ENCODE data around the gene MFSD2A.

DNA sequence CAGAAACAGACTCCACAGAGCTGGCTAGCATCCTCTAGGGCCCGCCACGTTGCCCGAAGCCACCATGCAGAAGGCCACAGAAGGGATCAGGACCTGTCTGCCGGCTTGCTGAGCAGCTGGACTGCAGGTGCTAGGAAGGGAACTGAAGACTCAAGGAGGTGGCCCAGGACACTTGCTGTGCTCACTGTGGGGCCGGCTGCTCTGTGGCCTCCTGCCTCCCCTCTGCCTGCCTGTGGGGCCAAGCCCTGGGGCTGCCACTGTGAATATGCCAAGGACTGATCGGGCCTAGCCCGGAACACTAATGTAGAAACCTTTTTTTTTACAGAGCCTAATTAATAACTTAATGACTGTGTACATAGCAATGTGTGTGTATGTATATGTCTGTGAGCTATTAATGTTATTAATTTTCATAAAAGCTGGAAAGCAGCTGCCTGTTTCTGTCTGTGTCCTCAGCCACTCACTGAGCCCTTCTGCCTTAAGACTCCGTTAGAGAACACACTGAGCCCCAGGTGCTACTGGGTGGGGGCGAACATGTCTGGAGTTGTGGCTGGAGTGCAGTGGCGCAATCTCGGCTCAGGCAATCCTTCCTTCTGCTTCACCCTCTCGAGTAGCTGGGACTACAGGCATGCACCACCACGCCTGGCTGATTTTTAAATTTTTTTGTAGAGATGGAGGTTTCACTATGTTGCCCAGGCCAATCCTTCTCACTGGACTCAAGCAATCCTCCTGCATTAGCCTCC, 14.8 kb downstream of the MFSD2A start:
- TF ChIP-seq ZNF124 (CRISPR knock-in tag; IDR thresholded peaks at IDR 0.05) = no peak
- TF ChIP-seq HCFC1 (IDR thresholded peaks at IDR 0.05; ENCODE audit: low read depth, low read length) = no peak
- TF ChIP-seq CTBP1 (IDR thresholded peaks at IDR 0.05; ENCODE audit: borderline replicate concordance) = no peak
- TF ChIP-seq, protein P1, sequence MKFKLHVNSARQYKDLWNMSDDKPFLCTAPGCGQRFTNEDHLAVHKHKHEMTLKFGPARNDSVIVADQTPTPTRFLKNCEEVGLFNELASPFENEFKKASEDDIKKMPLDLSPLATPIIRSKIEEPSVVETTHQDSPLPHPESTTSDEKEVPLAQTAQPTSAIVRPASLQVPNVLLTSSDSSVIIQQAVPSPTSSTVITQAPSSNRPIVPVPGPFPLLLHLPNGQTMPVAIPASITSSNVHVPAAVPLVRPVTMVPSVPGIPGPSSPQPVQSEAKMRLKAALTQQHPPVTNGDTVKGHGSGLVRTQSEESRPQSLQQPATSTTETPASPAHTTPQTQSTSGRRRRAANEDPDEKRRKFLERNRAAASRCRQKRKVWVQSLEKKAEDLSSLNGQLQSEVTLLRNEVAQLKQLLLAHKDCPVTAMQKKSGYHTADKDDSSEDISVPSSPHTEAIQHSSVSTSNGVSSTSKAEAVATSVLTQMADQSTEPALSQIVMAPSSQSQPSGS (CRISPR knock-in tag; IDR thresholded peaks at IDR 0.05) = no peak
- TF ChIP-seq ZNF347 (CRISPR knock-in tag; IDR thresholded peaks at IDR 0.05; ENCODE audit: low read depth) = no peak
- no peak for TF ChIP-seq TBP (optimal IDR thresholded peaks at IDR 0.05; ENCODE audit: low read depth, low read length)
- TF ChIP-seq, protein P2, sequence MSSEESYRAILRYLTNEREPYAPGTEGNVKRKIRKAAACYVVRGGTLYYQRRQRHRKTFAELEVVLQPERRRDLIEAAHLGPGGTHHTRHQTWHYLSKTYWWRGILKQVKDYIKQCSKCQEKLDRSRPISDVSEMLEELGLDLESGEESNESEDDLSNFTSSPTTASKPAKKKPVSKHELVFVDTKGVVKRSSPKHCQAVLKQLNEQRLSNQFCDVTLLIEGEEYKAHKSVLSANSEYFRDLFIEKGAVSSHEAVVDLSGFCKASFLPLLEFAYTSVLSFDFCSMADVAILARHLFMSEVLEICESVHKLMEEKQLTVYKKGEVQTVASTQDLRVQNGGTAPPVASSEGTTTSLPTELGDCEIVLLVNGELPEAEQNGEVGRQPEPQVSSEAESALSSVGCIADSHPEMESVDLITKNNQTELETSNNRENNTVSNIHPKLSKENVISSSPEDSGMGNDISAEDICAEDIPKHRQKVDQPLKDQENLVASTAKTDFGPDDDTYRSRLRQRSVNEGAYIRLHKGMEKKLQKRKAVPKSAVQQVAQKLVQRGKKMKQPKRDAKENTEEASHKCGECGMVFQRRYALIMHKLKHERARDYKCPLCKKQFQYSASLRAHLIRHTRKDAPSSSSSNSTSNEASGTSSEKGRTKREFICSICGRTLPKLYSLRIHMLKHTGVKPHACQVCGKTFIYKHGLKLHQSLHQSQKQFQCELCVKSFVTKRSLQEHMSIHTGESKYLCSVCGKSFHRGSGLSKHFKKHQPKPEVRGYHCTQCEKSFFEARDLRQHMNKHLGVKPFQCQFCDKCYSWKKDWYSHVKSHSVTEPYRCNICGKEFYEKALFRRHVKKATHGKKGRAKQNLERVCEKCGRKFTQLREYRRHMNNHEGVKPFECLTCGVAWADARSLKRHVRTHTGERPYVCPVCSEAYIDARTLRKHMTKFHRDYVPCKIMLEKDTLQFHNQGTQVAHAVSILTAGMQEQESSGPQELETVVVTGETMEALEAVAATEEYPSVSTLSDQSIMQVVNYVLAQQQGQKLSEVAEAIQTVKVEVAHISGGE (CRISPR knock-in tag; IDR thresholded peaks at IDR 0.05) = no peak
- TF ChIP-seq RCOR1 (IDR thresholded peaks at IDR 0.05; ENCODE audit: borderline replicate concordance in 1 of 2, low read depth in 2 of 2, low read length in 2 of 2) = no peak
- no peak for TF ChIP-seq MEF2D (tag; conservative IDR thresholded peaks at IDR 0.05; ENCODE audit: low read depth)
- no peak for TF ChIP-seq KAT2B (IDR thresholded peaks at IDR 0.05; ENCODE audit: low read depth, low read length)
- TF ChIP-seq, protein P3, sequence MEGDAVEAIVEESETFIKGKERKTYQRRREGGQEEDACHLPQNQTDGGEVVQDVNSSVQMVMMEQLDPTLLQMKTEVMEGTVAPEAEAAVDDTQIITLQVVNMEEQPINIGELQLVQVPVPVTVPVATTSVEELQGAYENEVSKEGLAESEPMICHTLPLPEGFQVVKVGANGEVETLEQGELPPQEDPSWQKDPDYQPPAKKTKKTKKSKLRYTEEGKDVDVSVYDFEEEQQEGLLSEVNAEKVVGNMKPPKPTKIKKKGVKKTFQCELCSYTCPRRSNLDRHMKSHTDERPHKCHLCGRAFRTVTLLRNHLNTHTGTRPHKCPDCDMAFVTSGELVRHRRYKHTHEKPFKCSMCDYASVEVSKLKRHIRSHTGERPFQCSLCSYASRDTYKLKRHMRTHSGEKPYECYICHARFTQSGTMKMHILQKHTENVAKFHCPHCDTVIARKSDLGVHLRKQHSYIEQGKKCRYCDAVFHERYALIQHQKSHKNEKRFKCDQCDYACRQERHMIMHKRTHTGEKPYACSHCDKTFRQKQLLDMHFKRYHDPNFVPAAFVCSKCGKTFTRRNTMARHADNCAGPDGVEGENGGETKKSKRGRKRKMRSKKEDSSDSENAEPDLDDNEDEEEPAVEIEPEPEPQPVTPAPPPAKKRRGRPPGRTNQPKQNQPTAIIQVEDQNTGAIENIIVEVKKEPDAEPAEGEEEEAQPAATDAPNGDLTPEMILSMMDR (IDR thresholded peaks at IDR 0.05 in 2 of 3, conservative IDR thresholded peaks at IDR 0.05 in 1 of 3; ENCODE audit: insufficient read depth in 2 of 3, low read depth in 1 of 3, low read length in 3 of 3) = no peak
- TF ChIP-seq RBM22 (IDR thresholded peaks at IDR 0.05; ENCODE audit: low read depth, low read length, poor library complexity, severe bottlenecking) = no peak

Measured in K562 (cell line).